Measurements from ENCODE around the gene DOCK6.

Gene DOCK6

GRCh38 chr19:11248852-11249251 is 13.5 kb downstream of the DOCK6 start:
- no peak overlapping the region for H3K4me3 ChIP-seq (ENCODE audit: low read length)
- TF ChIP-seq CTCF (IDR thresholded peaks at IDR 0.05; ENCODE audit: insufficient read depth, low read depth, low read length, missing control alignments): no peak
- DNase-seq (ENCODE audit: low read depth): no peak

- no peak for DNase-seq (ENCODE audit: low read depth)
- no peak for TF ChIP-seq CTCF (IDR thresholded peaks at IDR 0.05; ENCODE audit: insufficient read depth, low read depth, low read length, missing control alignments)
- H3K4me3 ChIP-seq (ENCODE audit: low read length): no peak overlapping the region
Measured at GRCh38 chr19:11247934-11248333, 14.4 kb downstream of the DOCK6 start.

GRCh38 chr19:11247391-11247790 is 14.9 kb downstream of the DOCK6 start:
- no peak for DNase-seq (ENCODE audit: low read depth)
- TF ChIP-seq CTCF (IDR thresholded peaks at IDR 0.05; ENCODE audit: insufficient read depth, low read depth, low read length, missing control alignments): no peak

GRCh38 chr19:11246941-11247340 is 15.4 kb downstream of the DOCK6 start:
- TF ChIP-seq CTCF (IDR thresholded peaks at IDR 0.05; ENCODE audit: insufficient read depth, low read depth, low read length, missing control alignments): no peak
- H3K4me3 ChIP-seq (ENCODE audit: low read length): no peak overlapping the region
- no peak for DNase-seq (ENCODE audit: low read depth)

More at GRCh38 chr19:11247391-11247790, 14.9 kb downstream of the DOCK6 start:
- no peak overlapping the region for H3K4me3 ChIP-seq (ENCODE audit: low read length)

- TF ChIP-seq CTCF (IDR thresholded peaks at IDR 0.05; ENCODE audit: insufficient read depth, low read depth, low read length, missing control alignments): no peak
- DNase-seq (ENCODE audit: low read depth): no peak
- H3K4me3 ChIP-seq (ENCODE audit: low read length): no peak overlapping the region
Measured at GRCh38 chr19:11244846-11245589, 17.3 kb downstream of the DOCK6 start.

- H3K4me3 ChIP-seq (ENCODE audit: low read length): no peak overlapping the region
Measured at GRCh38 chr19:11243798-11244169, 18.5 kb downstream of the DOCK6 start.

More at GRCh38 chr19:11243798-11244169, 18.5 kb downstream of the DOCK6 start:
- DNase-seq (ENCODE audit: low read depth): no peak
- TF ChIP-seq CTCF (IDR thresholded peaks at IDR 0.05; ENCODE audit: insufficient read depth, low read depth, low read length, missing control alignments): no peak
